ENCODE results near the gene KCNQ5.

GRCh38 chr6:72740135-72740534 is 118.3 kb downstream of the KCNQ5 start:
- TF ChIP-seq EP300 (IDR thresholded peaks at IDR 0.05) (no peak), CTCF (IDR thresholded peaks at IDR 0.05) (no peak)

Data from suprapubic skin (tissue), 3 donors.